HepG2 (cell line): ENCODE measurements around the gene GPATCH8. TPM values are rescaled to one million over a fixed set of nuclear protein-coding genes. Genes with fewer than 3 reads are reported as not detected.
A peak's percentile ranks its signal among the peaks of the same experiment; 100 is the strongest.

ENCODE experiments used
- ATAC-seq: fragments of 200-7000 bp; cut with Tn5 transposase; 3 replicates; pipeline ENCODE4 v1.9.1; 2020; ENCODE audit warnings: mild to moderate bottlenecking, moderate library complexity
- BruUV-seq: library from RNA; stranded (reverse); fragments of 400-500 nt; replicated peaks from 2 replicates; lab custom pipeline; 2021; lab: Mats Ljungman, UMichigan
- CTCF ChIA-PET: fragments of 300-600 bp; formaldehyde crosslinking; extraction: SDS; loops from one replicate; lab custom pipeline; 2021; ENCODE audit warnings: low total read pairs, inconsistent platforms, low intra/inter-chr PET ratio; lab: Yijun Ruan, JAX
- POLR2A ChIA-PET: fragments of 350-600 bp; sonication (Branson Sonifier 250); formaldehyde crosslinking; loops from one replicate; lab custom pipeline; 2020; ENCODE audit warnings: antibody characterized with exemption, inconsistent platforms; lab: Yijun Ruan, JAX
- DNase-seq: peaks from one replicate; pipeline ENCODE4 v3.0.0-alpha.2; 2015; ENCODE audit warnings: low spot score
- FAIRE-seq: peaks from 3 replicates; lab custom pipeline; 2011; peaks lifted over from hg19 to GRCh38; lab: Jason Lieb, UNC
- H2AFZ ChIP-seq: one replicate; pipeline ENCODE4 v1.6.1; 2011; ENCODE audit warnings: low read length, inconsistent platforms
- H3K27ac ChIP-seq: fragments of 300-600 bp; 3 replicates; pipeline ENCODE4 v1.8.0; 2011; ENCODE audit warnings: mixed run types, mild to moderate bottlenecking, mixed read lengths, low read length, inconsistent platforms; ENCODE audit not compliant: insufficient read depth; ENCODE audit errors: extremely low read length
- H3K27me3 ChIP-seq, 2 experiments: fragments of 200-600 bp in 1 of 2; 2 replicates in 1 of 2; 3 replicates in 1 of 2; pipeline versions ENCODE4 v1.6.0 to v1.8.0; 2011; ENCODE audit warnings: low read length in 2 of 2, mild to moderate bottlenecking in 2 of 2, moderate library complexity in 2 of 2, inconsistent platforms in 1 of 2; ENCODE audit not compliant: insufficient read depth in 2 of 2, control insufficient read depth in 1 of 2
- H3K36me3 ChIP-seq, 2 experiments: fragments of 200-600 bp in 1 of 2; replicated peaks in 1 of 2; 2 replicates in 1 of 2; 3 replicates in 1 of 2; pipeline versions ENCODE4 v1.5.1 to v1.8.0; 2011; ENCODE audit warnings: low read length in 2 of 2, inconsistent platforms in 1 of 2; ENCODE audit not compliant: insufficient read depth in 2 of 2, control insufficient read depth in 1 of 2
- H3K4me1 ChIP-seq: 2 replicates; pipeline ENCODE4 v1.5.1; 2012; ENCODE audit warnings: low read length, inconsistent platforms; ENCODE audit not compliant: insufficient read depth
- H3K4me2 ChIP-seq: 2 replicates; pipeline ENCODE4 v1.6.0; 2011; ENCODE audit warnings: low read depth, low read length, inconsistent platforms
- H3K4me3 ChIP-seq, 3 experiments: fragments of 200-600 bp in 1 of 3; sonication (generic), shearing (Covaris generic) in 1 of 3; replicated peaks in 1 of 3; 2 replicates each; pipeline ENCODE4 v1.5.1; 2011 to 2016; ENCODE audit warnings: low read length in 3 of 3, inconsistent platforms in 2 of 3, low read depth in 2 of 3, mild to moderate bottlenecking in 2 of 3, control low read depth in 1 of 3, mixed read lengths in 1 of 3; ENCODE audit not compliant: insufficient read depth in 1 of 3
- H3K79me2 ChIP-seq: one replicate; pipeline ENCODE4 v1.6.1; 2011; ENCODE audit warnings: low read length, inconsistent platforms; ENCODE audit not compliant: insufficient read depth
- H3K9ac ChIP-seq: 2 replicates; pipeline ENCODE4 v1.6.0; 2011; ENCODE audit warnings: mild to moderate bottlenecking, low read depth, low read length, inconsistent platforms; ENCODE audit not compliant: insufficient read depth
- H3K9me3 ChIP-seq: 2 replicates; pipeline ENCODE4 v1.5.1; 2012; ENCODE audit warnings: mild to moderate bottlenecking, low read length
- H4K20me1 ChIP-seq: 2 replicates; pipeline ENCODE4 v1.6.0; 2011; ENCODE audit warnings: inconsistent platforms, mild to moderate bottlenecking, low read length, moderate library complexity; ENCODE audit not compliant: insufficient read depth
- MAFF ChIP-seq: IDR thresholded peaks from 2 replicates; pipeline ENCODE4 v1.6.1; 2011; ENCODE audit warnings: low read depth, low read length, improper control_type of control experiment
- NRL ChIP-seq: sonication (generic); formaldehyde crosslinking; IDR thresholded peaks from 2 replicates; pipeline ENCODE4 v1.5.0; 2020; ENCODE audit warnings: missing genetic modification reagents, mild to moderate bottlenecking, moderate library complexity, borderline replicate concordance
- TCF7L2 ChIP-seq: IDR thresholded peaks from 2 replicates; pipeline ENCODE4 v1.6.1; 2011; ENCODE audit warnings: mild to moderate bottlenecking, low read depth, low read length, moderate library complexity
- ZNF24 ChIP-seq: fragments of 450-650 bp; IDR thresholded peaks from 2 replicates; pipeline ENCODE4 v1.6.1; 2017; ENCODE audit warnings: antibody characterized with exemption, mild to moderate bottlenecking
- ZNF891 ChIP-seq: sonication (generic); formaldehyde crosslinking; IDR thresholded peaks from 2 replicates; pipeline ENCODE4 v1.5.0; 2020; ENCODE audit warnings: mild to moderate bottlenecking, missing genetic modification reagents
- WGBS: methylation state at CpG from one replicate; pipeline ENCODE4 v1.1.6; 2017; ENCODE audit warnings: low lambda C conversion rate; 5-methylcytosine and 5-hydroxymethylcytosine counted together
- in situ Hi-C: cut with HindIII; loops from 2 replicates; pipeline ENCODE4 v1.10.0; 2017; ENCODE audit warnings: low pct_unique_long_range_greater_than_20kb; ENCODE audit not compliant: extremely low pct_ligation_motif_present
- intact Hi-C: fragments of 100-400 bp; cut with micrococcal nuclease; formaldehyde crosslinking; loops from one replicate; pipeline ENCODE4 v1.10.0; 2022; ENCODE audit not compliant: unreplicated experiment
- polyA plus RNA-seq, 8 experiments: library from polyadenylated mRNA; depleted of rRNA in 3 of 8; stranded (reverse) in 7 of 8; unstranded in 1 of 8; fragments of >200 nt; fragmentation: Illumina TruSeq in 4 of 8; extraction: Trizol in 4 of 8; gene quantifications; 2 replicates each; pipeline versions ENCODE4 v1.2.1 to v1.2.3, GENCODE V29; 2011 to 2016; ENCODE audit warnings: low read depth in 4 of 8, missing spikeins in 1 of 8, mixed read lengths in 1 of 8; ENCODE audit not compliant: insufficient read depth in 1 of 8
- total RNA-seq, 5 experiments: library from RNA; depleted of rRNA; stranded (reverse); fragments of >200 nt; fragmentation: Illumina TruSeq; extraction: Trizol; gene quantifications; 2 replicates each; pipeline ENCODE4 v1.2.3, GENCODE V29; 2016; ENCODE audit warnings: low read depth in 1 of 5
- TF ChIP-seq, protein P1 (sequence below): sonication (generic); formaldehyde crosslinking; IDR thresholded peaks from 2 replicates; pipeline ENCODE4 v1.9.0; 2022; ENCODE audit warnings: missing genetic modification reagents, mild to moderate bottlenecking, borderline replicate concordance
- TF ChIP-seq, protein P2 (sequence below): sonication (generic); formaldehyde crosslinking; IDR thresholded peaks from 2 replicates; pipeline ENCODE4 v1.4.0; 2020; ENCODE audit warnings: missing genetic modification reagents
- TF ChIP-seq, protein P3 (sequence below): sonication (generic); formaldehyde crosslinking; IDR thresholded peaks from 2 replicates; pipeline ENCODE4 v1.4.0; 2020; ENCODE audit warnings: low read depth, missing genetic modification reagents

Gene GPATCH8
- total and polyA plus RNA-seq, 2 of the 13 experiments (the other 11 are each of a cell fraction or from before 2014, with no cell fraction given) = 20.7 to 21.5 TPM

DNA sequence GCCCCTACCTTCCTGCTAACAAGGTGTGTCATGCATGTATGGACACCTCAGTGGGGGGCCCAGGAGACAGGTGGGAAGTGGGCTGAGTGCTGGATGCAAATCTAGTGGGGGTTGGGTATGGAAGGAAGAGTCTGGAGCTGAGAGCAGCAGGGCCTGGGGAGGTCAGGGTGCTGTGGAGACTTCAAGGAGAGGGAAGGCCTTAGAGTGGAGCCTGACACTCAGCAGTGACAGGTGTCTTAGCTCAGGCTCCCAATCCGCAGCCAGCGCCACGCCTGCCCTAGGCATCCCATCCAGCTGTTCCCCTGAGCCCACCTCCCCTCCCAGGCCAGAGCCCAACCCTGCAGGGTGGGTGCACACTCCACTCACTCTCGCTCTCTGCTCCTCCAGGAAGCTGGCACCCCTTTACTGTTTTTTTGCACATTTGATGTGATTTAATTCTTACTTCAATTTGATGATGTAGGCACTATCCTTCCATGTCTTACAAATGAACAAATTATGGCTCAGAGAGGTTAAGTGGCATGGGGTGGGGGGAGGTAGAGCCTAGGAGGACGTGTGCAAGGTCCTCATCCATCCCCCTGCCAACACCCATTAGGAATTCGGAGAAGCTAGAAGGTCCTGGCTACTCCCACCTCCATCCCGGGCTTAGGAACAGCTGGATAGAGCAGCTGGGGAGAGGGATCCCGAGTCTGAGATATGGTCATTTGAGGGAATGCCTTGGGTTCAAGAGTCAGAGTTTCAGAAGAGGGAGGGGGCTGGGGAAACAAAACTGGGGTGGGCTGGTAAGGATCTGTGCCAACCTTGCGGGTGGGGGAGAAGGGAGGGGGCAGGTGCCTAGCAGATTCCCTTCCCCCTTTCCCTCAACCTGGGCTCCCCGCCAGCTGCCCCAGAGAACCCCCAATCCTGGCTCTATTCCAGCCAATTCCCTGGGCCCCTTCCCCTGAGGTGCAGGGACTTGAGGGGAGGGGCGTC is 141.6 kb downstream of the GPATCH8 start:
- H2AFZ ChIP-seq = no peak overlapping the region
- WGBS = 34% methylated on average over 10 of the region's 11 CpGs
- H4K20me1 ChIP-seq = no peaks in the 10 kb centered on the region
- 0 out of 6 replicates have a peak overlapping the region, but pooled peaks of 1 of the 3 experiments have one; percentile 82 for H3K4me3 ChIP-seq
- no peaks in the 10 kb centered on the region for H3K9me3 ChIP-seq
- no peak overlapping the region for H3K27ac ChIP-seq
- no peak overlapping the region for H3K9ac ChIP-seq
- H3K27me3 ChIP-seq = peaks cover 1 to 14% of the 10 kb centered on the region in 2 experiments; a peak in 3 of 5 replicates
- ChIA-PET CTCF (no interaction called here), POLR2A (interaction anchor here (1.7 to 3.2 kb wide), 3 partner anchors 10 to 24 kb away, joined by 4 to 19 read pairs (median 6); partner anchors contain the start of gene GRN)
- H3K4me1 ChIP-seq = peaks cover 41% of the 10 kb centered on the region
- H3K79me2 ChIP-seq = no peaks in the 10 kb centered on the region
- no peaks in the 10 kb centered on the region for H3K36me3 ChIP-seq
- in situ Hi-C loops = no loop called here
- DNase-seq (no peak), ATAC-seq (no peak), FAIRE-seq (no peak)
- no TSS peak for BruUV-seq
- H3K4me2 ChIP-seq = peak overlapping the region; percentile 52; the same call in 1 of the 2 replicates
- intact Hi-C loops = no loop called here
- no peak for TF ChIP-seq TCF7L2
- TF ChIP-seq ZNF24 = no peak
- TF ChIP-seq MAFF = 0 out of 2 replicates have a peak, but pooled peaks have one; percentile 25
- TF ChIP-seq, protein P1, sequence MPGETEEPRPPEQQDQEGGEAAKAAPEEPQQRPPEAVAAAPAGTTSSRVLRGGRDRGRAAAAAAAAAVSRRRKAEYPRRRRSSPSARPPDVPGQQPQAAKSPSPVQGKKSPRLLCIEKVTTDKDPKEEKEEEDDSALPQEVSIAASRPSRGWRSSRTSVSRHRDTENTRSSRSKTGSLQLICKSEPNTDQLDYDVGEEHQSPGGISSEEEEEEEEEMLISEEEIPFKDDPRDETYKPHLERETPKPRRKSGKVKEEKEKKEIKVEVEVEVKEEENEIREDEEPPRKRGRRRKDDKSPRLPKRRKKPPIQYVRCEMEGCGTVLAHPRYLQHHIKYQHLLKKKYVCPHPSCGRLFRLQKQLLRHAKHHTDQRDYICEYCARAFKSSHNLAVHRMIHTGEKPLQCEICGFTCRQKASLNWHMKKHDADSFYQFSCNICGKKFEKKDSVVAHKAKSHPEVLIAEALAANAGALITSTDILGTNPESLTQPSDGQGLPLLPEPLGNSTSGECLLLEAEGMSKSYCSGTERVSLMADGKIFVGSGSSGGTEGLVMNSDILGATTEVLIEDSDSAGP (CRISPR knock-in tag) = peak; percentile 26; the same call in 1 of the 2 replicates
- 0 out of 2 replicates have a peak, but pooled peaks have one; percentile 25 for TF ChIP-seq ZNF891 (CRISPR knock-in tag)
- TF ChIP-seq, protein P2, sequence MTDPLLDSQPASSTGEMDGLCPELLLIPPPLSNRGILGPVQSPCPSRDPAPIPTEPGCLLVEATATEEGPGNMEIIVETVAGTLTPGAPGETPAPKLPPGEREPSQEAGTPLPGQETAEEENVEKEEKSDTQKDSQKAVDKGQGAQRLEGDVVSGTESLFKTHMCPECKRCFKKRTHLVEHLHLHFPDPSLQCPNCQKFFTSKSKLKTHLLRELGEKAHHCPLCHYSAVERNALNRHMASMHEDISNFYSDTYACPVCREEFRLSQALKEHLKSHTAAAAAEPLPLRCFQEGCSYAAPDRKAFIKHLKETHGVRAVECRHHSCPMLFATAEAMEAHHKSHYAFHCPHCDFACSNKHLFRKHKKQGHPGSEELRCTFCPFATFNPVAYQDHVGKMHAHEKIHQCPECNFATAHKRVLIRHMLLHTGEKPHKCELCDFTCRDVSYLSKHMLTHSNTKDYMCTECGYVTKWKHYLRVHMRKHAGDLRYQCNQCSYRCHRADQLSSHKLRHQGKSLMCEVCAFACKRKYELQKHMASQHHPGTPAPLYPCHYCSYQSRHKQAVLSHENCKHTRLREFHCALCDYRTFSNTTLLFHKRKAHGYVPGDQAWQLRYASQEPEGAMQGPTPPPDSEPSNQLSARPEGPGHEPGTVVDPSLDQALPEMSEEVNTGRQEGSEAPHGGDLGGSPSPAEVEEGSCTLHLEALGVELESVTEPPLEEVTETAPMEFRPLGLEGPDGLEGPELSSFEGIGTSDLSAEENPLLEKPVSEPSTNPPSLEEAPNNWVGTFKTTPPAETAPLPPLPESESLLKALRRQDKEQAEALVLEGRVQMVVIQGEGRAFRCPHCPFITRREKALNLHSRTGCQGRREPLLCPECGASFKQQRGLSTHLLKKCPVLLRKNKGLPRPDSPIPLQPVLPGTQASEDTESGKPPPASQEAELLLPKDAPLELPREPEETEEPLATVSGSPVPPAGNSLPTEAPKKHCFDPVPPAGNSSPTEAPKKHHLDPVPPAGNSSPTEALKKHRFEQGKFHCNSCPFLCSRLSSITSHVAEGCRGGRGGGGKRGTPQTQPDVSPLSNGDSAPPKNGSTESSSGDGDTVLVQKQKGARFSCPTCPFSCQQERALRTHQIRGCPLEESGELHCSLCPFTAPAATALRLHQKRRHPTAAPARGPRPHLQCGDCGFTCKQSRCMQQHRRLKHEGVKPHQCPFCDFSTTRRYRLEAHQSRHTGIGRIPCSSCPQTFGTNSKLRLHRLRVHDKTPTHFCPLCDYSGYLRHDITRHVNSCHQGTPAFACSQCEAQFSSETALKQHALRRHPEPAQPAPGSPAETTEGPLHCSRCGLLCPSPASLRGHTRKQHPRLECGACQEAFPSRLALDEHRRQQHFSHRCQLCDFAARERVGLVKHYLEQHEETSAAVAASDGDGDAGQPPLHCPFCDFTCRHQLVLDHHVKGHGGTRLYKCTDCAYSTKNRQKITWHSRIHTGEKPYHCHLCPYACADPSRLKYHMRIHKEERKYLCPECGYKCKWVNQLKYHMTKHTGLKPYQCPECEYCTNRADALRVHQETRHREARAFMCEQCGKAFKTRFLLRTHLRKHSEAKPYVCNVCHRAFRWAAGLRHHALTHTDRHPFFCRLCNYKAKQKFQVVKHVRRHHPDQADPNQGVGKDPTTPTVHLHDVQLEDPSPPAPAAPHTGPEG (CRISPR knock-in tag) = no peak
- 0 out of 2 replicates have a peak, but pooled peaks have one; percentile 38 for TF ChIP-seq NRL
- TF ChIP-seq, protein P3, sequence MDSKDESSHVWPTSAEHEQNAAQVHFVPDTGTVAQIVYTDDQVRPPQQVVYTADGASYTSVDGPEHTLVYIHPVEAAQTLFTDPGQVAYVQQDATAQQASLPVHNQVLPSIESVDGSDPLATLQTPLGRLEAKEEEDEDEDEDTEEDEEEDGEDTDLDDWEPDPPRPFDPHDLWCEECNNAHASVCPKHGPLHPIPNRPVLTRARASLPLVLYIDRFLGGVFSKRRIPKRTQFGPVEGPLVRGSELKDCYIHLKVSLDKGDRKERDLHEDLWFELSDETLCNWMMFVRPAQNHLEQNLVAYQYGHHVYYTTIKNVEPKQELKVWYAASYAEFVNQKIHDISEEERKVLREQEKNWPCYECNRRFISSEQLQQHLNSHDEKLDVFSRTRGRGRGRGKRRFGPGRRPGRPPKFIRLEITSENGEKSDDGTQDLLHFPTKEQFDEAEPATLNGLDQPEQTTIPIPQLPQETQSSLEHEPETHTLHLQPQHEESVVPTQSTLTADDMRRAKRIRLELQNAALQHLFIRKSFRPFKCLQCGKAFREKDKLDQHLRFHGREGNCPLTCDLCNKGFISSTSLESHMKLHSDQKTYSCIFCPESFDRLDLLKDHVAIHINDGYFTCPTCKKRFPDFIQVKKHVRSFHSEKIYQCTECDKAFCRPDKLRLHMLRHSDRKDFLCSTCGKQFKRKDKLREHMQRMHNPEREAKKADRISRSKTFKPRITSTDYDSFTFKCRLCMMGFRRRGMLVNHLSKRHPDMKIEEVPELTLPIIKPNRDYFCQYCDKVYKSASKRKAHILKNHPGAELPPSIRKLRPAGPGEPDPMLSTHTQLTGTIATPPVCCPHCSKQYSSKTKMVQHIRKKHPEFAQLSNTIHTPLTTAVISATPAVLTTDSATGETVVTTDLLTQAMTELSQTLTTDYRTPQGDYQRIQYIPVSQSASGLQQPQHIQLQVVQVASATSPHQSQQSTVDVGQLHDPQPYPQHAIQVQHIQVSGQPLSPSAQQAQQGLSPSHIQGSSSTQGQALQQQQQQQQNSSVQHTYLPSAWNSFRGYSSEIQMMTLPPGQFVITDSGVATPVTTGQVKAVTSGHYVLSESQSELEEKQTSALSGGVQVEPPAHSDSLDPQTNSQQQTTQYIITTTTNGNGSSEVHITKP (CRISPR knock-in tag) = no peak
